D721Med (cell line): Measurements from ENCODE around the gene CROT.

Source experiments
- DNase-seq: peaks from one replicate; pipeline ENCODE4 v3.0.0; 2011; ENCODE audit warnings: low spot score; ENCODE audit not compliant: insufficient read length
- FAIRE-seq: peaks from 2 replicates; lab custom pipeline; 2011; peaks lifted over from hg19 to GRCh38; lab: Jason Lieb, UNC
- TF ChIP-seq, protein P1 (sequence below): IDR thresholded peaks from 2 replicates; pipeline ENCODE4 v1.5.1; 2012; ENCODE audit warnings: mild to moderate bottlenecking, control low read depth; ENCODE audit not compliant: insufficient read depth; ENCODE audit errors: missing control alignments

CROT gene

DNA sequence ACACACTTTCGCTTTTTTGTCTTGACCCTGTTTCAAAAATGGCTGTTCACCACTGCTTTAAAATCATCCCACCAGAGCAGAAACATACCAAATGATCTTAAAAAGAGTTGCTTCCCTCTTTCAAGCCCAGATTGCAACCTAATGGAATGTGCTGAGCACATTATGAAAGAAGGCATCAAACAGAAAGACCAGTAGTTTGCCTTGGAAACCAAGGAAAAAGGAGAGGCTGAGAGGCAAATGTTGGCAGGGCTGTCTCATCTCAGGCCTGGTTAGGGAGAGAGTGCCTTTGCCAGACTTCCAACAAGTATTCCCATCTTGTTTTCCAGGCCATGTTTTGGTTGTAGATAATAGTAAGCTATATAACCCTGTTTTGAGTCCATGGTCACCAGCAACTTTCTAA is 65.7 kb downstream of the CROT start:
- no peak for FAIRE-seq
- TF ChIP-seq, protein P1, sequence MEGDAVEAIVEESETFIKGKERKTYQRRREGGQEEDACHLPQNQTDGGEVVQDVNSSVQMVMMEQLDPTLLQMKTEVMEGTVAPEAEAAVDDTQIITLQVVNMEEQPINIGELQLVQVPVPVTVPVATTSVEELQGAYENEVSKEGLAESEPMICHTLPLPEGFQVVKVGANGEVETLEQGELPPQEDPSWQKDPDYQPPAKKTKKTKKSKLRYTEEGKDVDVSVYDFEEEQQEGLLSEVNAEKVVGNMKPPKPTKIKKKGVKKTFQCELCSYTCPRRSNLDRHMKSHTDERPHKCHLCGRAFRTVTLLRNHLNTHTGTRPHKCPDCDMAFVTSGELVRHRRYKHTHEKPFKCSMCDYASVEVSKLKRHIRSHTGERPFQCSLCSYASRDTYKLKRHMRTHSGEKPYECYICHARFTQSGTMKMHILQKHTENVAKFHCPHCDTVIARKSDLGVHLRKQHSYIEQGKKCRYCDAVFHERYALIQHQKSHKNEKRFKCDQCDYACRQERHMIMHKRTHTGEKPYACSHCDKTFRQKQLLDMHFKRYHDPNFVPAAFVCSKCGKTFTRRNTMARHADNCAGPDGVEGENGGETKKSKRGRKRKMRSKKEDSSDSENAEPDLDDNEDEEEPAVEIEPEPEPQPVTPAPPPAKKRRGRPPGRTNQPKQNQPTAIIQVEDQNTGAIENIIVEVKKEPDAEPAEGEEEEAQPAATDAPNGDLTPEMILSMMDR = no peak
- DNase-seq = no peak

GRCh38 chr7:87413029-87413428 is 67.6 kb downstream of the CROT start:
- DNase-seq (no peak), FAIRE-seq (no peak)
- TF ChIP-seq, protein P1 = no peak

DNA sequence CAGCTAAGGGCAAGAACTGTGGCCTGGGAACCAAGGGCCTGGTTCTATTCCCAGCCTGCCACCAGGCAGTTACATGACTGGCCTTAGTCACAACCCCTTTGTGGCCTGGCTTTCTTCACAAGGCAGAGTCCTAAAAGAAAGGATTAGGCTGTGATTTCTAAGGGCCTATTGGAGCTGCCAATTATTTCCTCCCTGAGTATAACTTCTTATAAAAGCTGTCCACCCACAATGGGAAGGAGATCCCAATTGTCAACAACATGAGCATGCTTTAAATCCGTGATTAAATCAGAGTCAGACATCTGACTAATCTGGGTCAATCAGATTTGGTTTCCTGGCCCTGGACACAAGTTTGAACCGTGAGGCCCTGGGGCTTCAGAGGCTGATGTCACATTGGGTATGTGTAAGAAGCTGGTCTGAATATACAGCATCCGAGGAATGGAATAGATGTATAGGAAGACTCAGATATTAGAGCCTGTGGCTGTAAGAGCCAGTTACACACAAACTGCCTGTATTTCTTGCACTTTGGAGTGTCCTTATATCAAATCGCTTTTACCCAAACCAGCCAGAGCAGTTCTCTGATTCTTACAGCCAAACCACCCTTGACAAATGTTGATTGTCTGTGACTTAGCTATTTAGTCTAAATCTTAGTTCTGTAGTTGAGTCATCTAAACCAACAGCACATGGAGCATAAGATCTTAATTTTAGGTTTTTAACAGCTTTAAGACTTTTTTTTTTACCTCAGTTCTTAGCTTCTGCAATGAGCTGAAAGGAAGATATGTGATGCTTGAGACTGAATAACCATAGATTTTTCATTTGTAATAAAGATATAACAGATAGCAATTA is 68.7 kb downstream of the CROT start:
- DNase-seq = no peak

GRCh38 chr7:87414794-87415188 is 69.3 kb downstream of the CROT start:
- no peak for FAIRE-seq
- TF ChIP-seq, protein P1 = no peak
- no peak for DNase-seq

More for the DNA sequence above, 68.7 kb downstream of the CROT start:
- TF ChIP-seq, protein P1 = no peak
- FAIRE-seq = no peak

GRCh38 chr7:87416682-87417587 is 71.5 kb downstream of the CROT start:
- peak; percentile 55 for FAIRE-seq
- TF ChIP-seq, protein P1 = peak; percentile 82
- DNase-seq = no peak

GRCh38 chr7:87420173-87420572 is 74.7 kb downstream of the CROT start:
- FAIRE-seq (no peak), DNase-seq (no peak)
- TF ChIP-seq, protein P1 = no peak
